ENCODE measurements around the gene CAMTA1.

CAMTA1 gene

DNA sequence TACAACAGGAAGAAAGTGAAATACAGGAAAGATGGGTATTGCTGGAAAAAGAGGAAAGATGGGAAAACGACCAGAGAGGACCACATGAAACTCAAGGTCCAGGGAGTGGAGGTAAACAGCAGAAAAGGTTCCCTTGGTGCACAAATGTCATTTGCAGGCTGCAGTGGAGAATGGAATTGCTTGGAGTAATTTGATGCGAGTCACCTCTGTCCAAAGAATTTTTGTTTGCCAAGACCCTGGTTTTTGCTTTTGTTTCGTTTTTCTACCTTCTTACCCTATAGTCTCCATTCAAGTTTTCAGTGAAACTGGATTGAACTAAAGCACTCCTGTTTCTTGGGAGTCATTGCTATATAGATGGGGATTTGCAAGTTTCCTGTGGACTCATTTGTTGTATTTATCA, 464.3 kb downstream of the CAMTA1 start:
- DNase-seq (ENCODE audit: low read depth in 1 of 2, low spot score in 1 of 2) = no peak

GRCh38 chr1:7250176-7250575, 464.9 kb downstream of the CAMTA1 start:
- DNase-seq (ENCODE audit: low read depth in 1 of 2, low spot score in 1 of 2) = no peak

DNA sequence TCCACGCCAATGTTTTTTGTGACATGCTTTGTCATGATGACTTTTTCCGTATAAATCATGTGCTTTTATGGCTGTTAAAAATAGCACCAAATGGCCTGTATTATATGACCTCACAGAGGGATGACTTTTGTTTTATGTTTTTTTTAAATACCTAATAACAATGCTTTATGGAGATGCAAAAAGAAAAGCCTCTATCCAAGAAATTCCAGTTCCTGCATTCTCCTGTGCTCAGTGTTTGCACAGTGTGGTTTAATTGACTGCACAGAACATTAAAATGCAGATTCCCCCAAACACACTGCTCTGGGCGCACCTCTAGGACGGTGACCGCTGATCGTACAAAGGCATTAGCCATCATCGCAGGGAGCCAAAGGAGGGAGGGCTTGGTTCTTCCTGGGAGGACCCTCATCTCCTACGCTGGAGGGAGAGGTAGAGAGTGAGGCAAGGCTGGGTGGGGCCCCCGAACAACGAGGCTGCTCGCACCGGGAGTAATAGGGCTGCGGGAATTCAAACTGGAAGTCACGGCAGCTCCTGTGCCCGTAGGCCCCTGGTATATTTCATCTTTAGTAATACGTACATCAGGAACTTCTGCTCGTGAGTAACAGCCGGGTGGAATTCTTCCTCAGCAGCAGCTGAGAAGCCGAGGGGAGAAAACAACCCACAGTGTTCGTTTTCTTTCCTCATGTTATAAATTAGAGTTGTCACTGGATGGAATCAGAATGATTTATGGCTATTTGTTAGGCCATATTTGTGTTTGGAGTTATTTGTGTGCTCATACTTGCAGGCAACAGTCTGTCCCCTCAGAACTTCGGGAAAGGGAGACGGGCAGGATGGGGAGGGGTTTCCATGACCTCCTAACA, 465.6 kb downstream of the CAMTA1 start:
- no peak for DNase-seq (ENCODE audit: low read depth in 1 of 2, low spot score in 1 of 2)

GRCh38 chr1:7251454-7251800, 466.2 kb downstream of the CAMTA1 start:
- no peak for DNase-seq (ENCODE audit: low read depth in 1 of 2, low spot score in 1 of 2)

GRCh38 chr1:7252411-7253117, 467.3 kb downstream of the CAMTA1 start:
- DNase-seq (ENCODE audit: low read depth in 1 of 2, low spot score in 1 of 2) = no peak

GRCh38 chr1:7253118-7253480, 467.8 kb downstream of the CAMTA1 start:
- DNase-seq (ENCODE audit: low read depth in 1 of 2, low spot score in 1 of 2) = no peak

GRCh38 chr1:7253988-7254587, 468.8 kb downstream of the CAMTA1 start:
- DNase-seq (ENCODE audit: low read depth in 1 of 2, low spot score in 1 of 2) = no peak

DNA sequence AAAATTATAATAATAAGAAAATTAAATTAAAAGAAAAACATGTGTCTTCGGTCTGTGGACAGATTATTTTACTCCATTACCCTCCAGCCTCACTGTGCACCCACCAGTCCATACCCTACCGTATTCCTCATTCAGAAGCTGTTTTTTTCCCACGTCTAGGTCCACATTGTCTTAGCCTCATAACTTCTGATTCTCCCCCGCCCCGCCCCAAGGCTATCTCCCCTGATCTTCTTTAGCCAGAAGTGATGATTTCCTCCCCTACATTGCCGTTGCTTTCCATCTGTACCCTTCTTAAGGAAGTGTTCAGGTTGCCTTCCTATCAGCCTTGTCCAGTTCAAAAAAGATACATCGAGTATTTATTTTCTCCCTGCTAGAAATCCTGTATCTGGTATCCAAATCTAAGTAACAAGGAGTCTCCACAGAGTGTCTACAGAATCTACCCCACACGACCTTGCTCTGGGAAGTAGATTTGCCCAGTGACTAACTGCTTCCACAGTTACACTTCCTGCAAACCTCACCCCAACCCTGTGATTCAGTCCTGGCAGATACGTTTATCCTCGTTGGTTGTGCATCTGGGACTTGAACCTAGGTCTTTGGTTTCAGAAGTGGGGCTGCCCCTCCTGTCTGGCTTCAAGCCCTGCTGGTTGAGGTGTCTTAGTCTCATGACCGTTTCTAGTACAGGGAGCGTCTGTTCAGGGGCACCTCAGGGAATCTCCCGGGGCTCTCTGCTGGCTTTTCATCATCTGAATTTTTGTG, 470.2 kb downstream of the CAMTA1 start:
- no peak for DNase-seq (ENCODE audit: low read depth in 1 of 2, low spot score in 1 of 2)

DNA sequence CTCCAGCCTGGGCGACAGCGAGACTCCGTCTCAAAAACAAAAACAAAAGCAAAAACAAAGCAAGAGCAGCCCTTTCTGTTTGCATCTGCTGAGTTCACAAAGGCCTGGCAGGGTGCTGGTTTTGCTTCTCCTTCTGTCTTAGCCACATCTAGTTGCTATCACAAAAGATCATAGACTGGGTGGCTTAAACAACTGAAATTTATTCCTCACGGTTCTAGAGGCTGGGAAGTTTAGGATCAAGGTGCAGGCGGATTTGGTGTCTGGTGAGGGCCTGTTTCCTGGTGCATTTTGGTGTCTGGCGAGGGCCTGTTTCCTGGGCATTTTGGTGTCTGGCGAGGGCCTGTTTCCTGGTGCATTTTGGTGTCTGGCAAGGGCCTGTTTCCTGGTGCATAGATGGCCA, 471.3 kb downstream of the CAMTA1 start:
- no peak for DNase-seq (ENCODE audit: low read depth in 1 of 2, low spot score in 1 of 2)

DNA sequence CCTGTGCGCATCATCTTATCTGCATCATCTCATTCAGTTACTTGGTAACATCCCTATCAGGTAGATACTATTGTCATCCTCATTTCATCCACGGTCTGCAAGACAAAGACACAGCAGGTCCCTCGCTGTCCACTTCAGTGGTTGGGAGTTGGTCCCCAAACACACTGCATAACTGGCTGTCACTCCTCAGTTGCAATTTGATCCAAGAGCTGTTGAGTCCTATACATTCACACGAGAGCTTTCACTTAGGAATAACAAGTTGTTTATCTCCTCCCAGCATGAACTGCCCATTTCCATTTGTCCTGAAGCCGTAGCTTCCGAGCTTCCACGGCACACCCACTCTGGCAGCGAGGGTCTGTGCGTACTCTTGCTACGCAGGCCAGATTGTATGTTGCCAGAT, 472.0 kb downstream of the CAMTA1 start:
- no peak for DNase-seq (ENCODE audit: low read depth in 1 of 2, low spot score in 1 of 2)

- DNase-seq (ENCODE audit: low read depth in 1 of 2, low spot score in 1 of 2) = no peak
These were observed 473.4 kb downstream of the CAMTA1 start for GRCh38 chr1:7258589-7259135.

- no peak for DNase-seq (ENCODE audit: low read depth in 1 of 2, low spot score in 1 of 2)
These were observed 474.7 kb downstream of the CAMTA1 start for GRCh38 chr1:7259955-7260354.

- no peak for DNase-seq (ENCODE audit: low read depth in 1 of 2, low spot score in 1 of 2)
These were observed 476.2 kb downstream of the CAMTA1 start for GRCh38 chr1:7261490-7261889.

DNA sequence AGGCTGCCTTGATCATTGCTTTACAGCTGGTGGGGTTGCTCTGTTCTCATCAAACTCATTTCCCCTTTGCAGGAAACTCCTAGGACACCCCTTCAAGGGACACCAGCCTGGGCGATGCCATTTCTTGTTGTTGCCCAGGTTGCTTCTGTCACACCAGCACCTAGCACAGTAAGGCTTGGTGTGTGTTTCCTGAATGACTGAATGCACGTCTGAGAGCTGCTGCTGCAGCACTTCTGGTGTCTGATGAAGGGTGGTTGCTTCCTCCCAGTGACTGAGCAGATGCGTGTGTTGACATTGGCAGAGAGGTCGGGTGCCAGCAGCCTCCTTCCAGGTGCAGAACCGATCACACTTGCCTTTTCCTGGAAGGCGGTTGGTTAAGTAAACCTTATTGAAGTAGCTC, 477.4 kb downstream of the CAMTA1 start:
- no peak for DNase-seq (ENCODE audit: low read depth in 1 of 2, low spot score in 1 of 2)

DNA sequence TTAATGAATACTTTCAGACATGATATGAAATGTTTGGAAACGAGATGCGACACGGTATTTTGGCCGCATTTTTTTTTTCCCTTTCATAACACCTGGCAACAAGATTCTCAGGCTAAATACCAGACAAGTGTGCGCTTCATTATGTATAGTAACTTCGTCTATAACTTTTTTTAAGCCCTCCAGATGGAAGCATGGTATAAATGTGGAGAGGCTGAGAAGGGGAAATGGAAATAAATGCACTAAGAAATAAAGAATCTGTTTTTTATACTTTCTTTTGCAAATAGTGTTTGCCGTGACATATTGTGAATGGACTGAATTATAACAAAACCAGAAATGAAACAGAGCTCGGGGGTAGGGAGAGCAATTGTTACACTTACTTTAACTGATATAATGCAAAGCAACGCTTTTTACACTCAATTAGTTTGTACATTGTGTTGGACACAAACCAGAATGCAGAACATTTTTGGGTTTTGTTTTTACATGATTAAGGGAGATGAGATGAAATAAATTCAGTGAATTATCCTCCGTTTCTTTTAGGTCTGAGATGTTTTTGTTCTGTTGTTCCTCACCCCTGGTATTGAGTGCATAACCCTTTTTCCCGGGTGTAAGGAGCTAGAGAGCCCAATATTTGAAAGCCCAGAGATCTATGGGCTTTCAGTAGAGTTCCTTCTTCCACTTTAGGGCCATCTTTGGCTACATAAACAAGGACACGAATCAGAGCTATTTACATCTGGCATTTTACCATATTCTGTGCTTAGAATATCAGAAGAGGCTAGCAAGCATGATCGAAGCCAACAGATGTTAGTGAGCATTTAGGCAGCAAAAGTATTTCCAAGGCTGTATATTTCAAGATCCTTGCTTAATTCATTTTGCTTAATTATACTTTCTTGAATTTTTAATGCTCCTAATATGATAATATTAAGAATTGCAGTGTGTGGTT, 478.0 kb downstream of the CAMTA1 start:
- DNase-seq (ENCODE audit: low read depth in 1 of 2, low spot score in 1 of 2) = no peak

DNA sequence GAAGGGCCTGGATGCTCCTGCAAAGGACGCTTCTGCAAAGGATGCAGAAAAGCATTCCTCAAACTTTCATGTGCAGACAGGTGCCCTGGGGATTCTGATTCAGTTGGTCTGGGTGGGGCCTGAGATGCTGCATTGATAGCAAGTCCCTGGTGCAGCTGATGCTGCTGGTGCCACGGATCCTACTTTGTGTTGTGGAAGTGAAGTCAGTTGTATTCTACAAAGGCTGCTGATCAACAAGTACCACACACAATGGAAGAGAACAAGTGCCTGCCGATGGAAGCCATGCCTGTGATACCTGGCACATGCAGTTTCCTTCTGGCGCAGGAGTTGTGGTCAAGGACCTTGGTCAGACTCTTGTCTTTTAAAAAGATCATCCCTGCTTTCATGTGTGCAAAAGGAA, 478.8 kb downstream of the CAMTA1 start:
- DNase-seq (ENCODE audit: low read depth in 1 of 2, low spot score in 1 of 2) = no peak

DNA sequence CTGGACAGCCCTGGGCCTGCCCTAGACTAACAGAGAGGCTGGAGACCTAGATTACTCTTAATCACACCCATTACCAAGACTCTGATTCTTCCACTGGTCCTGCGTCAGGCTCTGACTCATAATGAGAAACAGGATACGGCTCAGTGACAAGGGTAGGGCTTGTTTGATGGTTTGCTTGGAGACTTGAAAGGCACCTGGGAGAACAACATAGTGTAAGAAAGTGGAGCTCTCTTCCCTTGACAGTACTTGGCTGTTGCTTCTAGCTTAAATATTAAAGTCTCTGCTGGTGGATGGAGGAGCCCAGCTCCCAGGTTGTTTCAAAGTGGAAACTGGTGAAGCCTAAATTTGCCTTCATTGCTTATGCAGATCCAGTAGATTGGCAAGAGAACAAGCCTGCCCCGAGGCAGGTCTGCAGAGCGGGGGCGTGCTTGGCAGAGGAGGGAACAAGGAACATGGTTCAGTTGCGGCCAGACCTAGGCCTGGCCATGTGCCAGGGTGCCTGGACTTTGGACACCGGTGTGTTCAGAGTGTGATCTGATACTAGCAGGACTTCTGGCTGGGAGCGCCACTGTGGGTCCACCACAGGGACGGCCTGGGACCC, 480.6 kb downstream of the CAMTA1 start:
- no peak for DNase-seq (ENCODE audit: low read depth in 1 of 2, low spot score in 1 of 2)

DNA sequence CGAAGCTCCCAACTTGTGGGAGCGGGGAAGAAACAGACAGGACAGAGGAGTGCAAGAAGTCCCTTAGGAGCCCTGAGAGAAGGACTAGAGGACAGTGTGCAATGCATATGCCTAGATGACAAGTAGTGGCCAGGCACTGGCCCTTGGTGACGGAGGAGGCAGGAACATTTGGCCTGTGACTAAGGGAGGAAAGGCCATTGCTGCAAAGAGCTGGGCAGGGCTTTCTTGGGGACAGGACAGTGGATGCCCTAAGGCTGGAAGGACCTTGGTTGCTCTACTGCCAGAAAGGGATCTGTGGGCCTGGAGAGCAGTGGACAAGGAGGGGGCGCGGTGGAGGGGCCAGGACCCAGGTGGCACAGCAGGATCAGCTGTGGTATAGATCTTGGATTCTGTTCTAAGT, 481.3 kb downstream of the CAMTA1 start:
- DNase-seq (ENCODE audit: low read depth in 1 of 2, low spot score in 1 of 2) = no peak

DNA sequence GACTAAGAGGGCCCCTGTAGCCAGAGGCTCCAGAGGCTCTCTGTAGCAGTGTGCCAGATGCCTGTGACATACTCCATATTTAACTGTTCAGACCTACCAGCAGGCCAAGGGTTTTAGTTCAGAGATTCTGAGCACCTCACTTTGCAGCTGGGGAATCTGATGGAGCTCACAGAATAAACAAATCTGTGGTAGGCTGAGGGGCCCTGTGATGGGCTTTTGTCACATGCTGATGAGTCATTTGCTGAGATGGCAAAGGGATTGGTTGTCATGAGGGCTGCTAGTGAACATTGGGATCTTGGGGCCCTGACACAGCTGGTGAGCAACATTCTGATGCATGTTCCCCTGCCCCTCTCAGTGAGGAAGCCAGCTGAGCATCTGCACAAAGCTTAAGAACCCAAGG, 482.2 kb downstream of the CAMTA1 start:
- DNase-seq (ENCODE audit: low read depth in 1 of 2, low spot score in 1 of 2) = no peak

GRCh38 chr1:7268983-7269382, 483.7 kb downstream of the CAMTA1 start:
- DNase-seq (ENCODE audit: low read depth in 1 of 2, low spot score in 1 of 2) = no peak

All from activated CD4-positive, alpha-beta T cell treated with anti-CD3 and anti-CD28 coated beads, Interleukin-2, amount 50 U/mL, for 24 hours (primary cell).